Measurements from ENCODE around the gene TSHZ3. TPM values are rescaled to one million over a fixed set of nuclear protein-coding genes. Genes with fewer than 3 reads are reported as not detected.

The TSHZ3 gene
- total RNA-seq, 4 donors from 2014 or later: 1.6 to 4.0 (median 3.5) TPM

DNA sequence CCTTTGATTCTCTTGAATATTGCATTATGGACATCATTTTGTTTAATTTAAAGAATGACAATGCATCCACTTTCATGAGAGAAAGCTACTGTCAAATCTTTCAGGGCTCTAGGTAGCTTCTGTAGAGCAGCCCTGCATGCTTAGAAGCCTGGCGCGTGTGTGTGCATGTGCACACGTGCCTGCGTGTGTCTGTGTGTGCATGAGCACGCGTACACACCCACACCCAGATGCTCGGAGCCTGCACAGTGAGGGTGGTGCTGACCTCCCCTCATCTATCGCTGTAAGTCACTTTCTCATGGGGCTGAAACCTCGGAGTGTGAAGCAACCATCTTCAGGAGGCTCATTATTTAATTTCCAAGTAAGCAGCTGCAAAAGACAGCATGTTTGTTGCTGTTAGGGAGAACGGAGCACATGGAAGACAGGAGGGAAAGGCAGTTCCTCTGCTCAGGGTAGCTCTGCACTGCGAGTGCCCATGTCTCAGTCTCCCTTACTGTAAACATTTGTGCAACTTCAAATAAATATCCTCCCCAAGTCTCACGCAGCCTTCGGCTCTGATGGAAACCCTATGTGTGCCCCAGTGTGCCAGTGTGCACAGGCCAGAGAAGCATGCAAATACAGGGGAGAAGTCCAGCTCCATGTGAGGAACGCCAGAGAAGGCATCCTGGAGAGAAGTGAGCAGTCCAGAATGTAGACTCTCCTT, 22.8 kb downstream of the TSHZ3 start:
- intact Hi-C loops (cut with DNase I; ENCODE audit: low total_unique reads): no loop called here

DNA sequence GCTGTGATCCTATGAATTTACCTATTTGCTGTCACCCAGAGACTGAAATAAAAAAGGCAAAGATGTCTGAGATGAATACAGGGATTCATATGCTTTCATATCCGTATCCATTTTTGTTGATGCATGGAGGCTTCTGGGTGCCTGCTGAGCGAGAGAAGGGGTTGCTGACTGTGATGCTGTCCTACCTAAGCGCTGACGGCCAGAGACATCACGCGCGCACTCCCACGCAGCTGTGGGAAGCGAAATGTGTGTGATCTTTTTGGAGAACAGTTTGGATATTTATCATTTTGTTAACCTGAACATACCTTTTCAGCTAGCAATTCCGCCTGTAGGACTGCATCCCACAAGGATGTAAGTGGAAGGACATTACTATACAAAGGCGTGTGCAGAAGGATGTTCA, 23.9 kb downstream of the TSHZ3 start:
- no peak for DNase-seq (ENCODE audit: low spot score in 2 of 2)
- WGBS, 2 donors: 95 to 96% methylated on average over 11 of the region's 11 CpGs
- intact Hi-C loops (cut with DNase I; ENCODE audit: low total_unique reads): no loop called here
- H3K4me3 ChIP-seq (ENCODE audit: low read depth, poor library complexity, severe bottlenecking): no peak overlapping the region
- TF ChIP-seq, protein P1, sequence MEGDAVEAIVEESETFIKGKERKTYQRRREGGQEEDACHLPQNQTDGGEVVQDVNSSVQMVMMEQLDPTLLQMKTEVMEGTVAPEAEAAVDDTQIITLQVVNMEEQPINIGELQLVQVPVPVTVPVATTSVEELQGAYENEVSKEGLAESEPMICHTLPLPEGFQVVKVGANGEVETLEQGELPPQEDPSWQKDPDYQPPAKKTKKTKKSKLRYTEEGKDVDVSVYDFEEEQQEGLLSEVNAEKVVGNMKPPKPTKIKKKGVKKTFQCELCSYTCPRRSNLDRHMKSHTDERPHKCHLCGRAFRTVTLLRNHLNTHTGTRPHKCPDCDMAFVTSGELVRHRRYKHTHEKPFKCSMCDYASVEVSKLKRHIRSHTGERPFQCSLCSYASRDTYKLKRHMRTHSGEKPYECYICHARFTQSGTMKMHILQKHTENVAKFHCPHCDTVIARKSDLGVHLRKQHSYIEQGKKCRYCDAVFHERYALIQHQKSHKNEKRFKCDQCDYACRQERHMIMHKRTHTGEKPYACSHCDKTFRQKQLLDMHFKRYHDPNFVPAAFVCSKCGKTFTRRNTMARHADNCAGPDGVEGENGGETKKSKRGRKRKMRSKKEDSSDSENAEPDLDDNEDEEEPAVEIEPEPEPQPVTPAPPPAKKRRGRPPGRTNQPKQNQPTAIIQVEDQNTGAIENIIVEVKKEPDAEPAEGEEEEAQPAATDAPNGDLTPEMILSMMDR (IDR thresholded peaks at IDR 0.05): no peak
- no peak for TF ChIP-seq POLR2A (IDR thresholded peaks at IDR 0.05)

More for the DNA sequence above, 22.8 kb downstream of the TSHZ3 start:
- H3K4me3 ChIP-seq (ENCODE audit: low read depth, poor library complexity, severe bottlenecking): no peak overlapping the region
- 70 to 73% methylated on average over 14 of the region's 14 CpGs for WGBS, 2 donors
- no peak for DNase-seq (ENCODE audit: low spot score in 2 of 2)
- TF ChIP-seq POLR2A (IDR thresholded peaks at IDR 0.05): no peak
- TF ChIP-seq, protein P1 (IDR thresholded peaks at IDR 0.05): no peak

DNA sequence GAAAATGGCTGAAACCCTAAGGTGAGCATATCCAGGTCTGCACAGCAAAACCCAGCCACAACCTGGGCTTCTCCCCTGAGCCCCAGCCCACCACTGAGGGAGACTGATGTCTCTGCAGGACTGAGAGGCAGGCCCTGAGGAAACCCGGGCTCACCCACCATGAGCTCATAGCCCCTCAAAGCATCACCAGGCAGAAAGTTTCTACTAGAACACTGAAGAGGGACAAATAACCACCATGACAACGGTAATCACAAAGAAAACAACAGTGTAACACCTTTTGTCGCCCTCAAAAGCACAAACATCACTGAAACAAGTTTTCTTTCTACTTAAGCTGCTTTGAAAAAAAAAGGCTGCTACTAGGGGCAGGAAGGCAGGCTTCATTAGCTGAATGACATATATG, 29.8 kb downstream of the TSHZ3 start:
- 87 to 92% methylated on average over 3 of the region's 3 CpGs for WGBS, 2 donors
- no peak overlapping the region for H3K4me3 ChIP-seq (ENCODE audit: low read depth, poor library complexity, severe bottlenecking)
- peak in 1 of 2 donors; percentile 42 for DNase-seq (ENCODE audit: low spot score in 2 of 2)
- TF ChIP-seq, protein P1 (IDR thresholded peaks at IDR 0.05): no peak
- no peak for TF ChIP-seq POLR2A (IDR thresholded peaks at IDR 0.05)
- intact Hi-C loops (cut with DNase I; ENCODE audit: low total_unique reads): no loop called here

DNA sequence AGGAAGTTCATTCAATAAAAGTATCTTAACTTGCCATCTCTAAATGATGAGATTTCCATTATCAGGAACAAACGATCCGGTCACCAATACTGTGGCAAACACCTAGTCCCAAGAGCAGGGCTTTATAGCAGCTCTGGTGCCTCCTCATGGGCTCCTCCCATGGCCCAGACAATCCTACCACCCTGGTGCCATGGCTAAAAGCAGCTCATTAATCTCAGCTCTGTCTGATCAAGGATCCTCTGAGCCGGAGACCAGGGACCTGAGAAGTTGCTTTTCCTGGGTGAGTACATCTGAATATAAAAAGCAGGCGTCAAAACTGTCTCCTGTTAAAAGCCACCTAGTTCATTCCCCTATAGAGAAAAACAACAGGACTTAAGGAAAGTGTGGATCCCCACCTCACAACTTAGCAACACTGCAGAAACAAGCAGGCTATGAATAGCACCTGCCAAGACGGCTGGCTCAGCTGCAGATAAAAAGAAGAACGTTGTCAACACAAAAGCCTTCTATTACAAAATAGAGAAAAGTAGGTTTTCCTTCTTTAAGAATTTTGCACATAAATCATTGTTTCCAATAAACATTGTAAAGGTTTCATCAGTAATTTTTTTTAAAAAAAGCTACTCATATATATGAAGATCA, 30.3 kb downstream of the TSHZ3 start:
- DNase-seq (ENCODE audit: low spot score in 2 of 2): peak in 1 of 2 donors; percentile 31
- intact Hi-C loops (cut with DNase I; ENCODE audit: low total_unique reads): no loop called here
- WGBS, 2 donors: 70 to 73% methylated on average over 6 of the region's 6 CpGs
- H3K4me3 ChIP-seq (ENCODE audit: low read depth, poor library complexity, severe bottlenecking): no peak overlapping the region
- TF ChIP-seq POLR2A (IDR thresholded peaks at IDR 0.05): no peak

DNA sequence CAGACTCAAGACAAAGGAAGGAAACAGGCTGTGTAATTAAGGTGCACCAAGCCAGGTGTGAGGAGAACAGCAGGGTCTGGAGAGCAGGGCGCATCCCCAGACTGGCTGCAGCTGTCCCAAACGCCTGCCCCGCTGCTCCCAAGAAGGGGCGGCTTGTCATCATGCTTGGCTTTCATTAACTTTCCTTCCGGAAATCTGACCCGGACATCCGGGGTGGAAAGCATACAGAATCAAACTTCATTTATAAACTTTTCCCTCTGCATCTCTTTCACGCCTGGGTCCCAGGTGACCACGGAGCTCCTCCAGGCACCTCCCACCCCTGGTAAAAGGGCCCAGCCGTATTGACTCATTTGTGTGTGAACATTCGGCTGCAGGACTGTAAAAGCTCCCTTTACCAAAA, 31.7 kb downstream of the TSHZ3 start:
- TF ChIP-seq, protein P1 (IDR thresholded peaks at IDR 0.05): no peak
- no peak for TF ChIP-seq POLR2A (IDR thresholded peaks at IDR 0.05)
- intact Hi-C loops (cut with DNase I; ENCODE audit: low total_unique reads): no loop called here
- H3K4me3 ChIP-seq (ENCODE audit: low read depth, poor library complexity, severe bottlenecking): no peak overlapping the region
- DNase-seq (ENCODE audit: low spot score in 2 of 2): no peak
- 58 to 62% methylated on average over 11 of the region's 11 CpGs for WGBS, 2 donors

DNA sequence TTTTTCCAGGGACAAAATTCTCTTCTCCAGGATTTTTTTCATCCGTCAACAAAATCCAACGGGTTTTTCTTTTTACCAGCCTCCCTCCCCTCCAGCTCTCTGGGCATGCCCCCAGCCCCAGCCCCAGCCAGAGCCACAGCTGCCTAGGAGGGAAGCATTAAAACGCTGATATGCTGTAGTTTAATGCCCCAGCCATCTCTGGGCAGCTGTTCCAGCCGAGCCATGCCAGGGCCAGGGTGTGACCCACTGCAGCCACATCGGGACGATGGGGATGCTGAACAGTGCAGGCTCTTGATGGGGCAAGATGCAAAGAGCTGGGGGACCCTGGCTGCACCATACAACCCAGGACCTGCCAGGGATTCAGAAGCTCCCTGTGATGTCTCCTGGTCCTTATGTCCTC, 32.1 kb downstream of the TSHZ3 start:
- H3K4me3 ChIP-seq (ENCODE audit: low read depth, poor library complexity, severe bottlenecking): no peak overlapping the region
- TF ChIP-seq POLR2A (IDR thresholded peaks at IDR 0.05): no peak
- TF ChIP-seq, protein P1 (IDR thresholded peaks at IDR 0.05): no peak
- no peak for DNase-seq (ENCODE audit: low spot score in 2 of 2)
- 68 to 71% methylated on average over 6 of the region's 6 CpGs for WGBS, 2 donors
- intact Hi-C loops (cut with DNase I; ENCODE audit: low total_unique reads): no loop called here

Measured in lower leg skin (tissue), 4 donors.